ENCODE measurements around the gene USP40. TPM values are rescaled to one million over a fixed set of nuclear protein-coding genes. Genes with fewer than 3 reads are reported as not detected.

The USP40 gene
- total RNA-seq, 1 donor from 2014 or later = 47.6 TPM

DNA sequence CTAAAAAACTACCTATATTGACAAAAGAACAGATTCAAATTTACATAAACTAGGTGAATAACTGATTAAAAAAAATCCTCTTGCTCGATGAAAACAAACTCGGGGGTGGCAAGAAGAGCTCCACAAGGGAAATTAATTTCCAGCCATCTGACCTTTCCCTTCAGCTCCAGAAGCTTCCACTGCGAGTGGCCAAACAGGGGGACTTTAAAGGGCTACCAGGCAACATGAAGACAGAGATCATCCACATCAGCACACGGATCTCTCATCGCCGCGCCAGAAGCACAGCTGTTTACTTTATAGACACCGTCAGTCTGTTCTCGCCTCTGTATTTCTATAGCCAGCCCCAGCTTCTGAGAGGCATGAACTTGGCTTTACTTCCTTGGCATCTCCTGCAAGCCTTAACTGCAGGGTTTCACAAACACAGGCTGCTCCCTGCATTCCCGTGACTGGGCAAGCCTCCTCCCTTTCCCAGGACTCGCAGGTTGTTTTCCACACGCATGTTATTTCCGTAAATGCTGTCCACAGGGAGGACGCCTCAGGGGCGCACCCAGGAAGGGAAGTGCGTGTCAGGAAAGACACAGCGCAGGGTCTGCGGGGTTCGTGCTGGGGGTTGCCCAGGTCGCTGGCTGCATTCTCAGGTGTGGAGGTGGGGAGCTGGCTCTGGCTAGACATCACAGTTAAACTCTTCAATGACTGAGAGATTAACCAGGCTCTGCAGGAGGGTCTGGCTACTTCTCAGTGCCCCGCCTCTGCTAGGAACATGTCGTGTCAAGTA lies 85.0 kb downstream of the USP40 start:
- H3K9me3 ChIP-seq = no peaks in the 10 kb centered on the region
- H3K27ac ChIP-seq = peak overlapping the region; percentile 78
- peak; percentile 80 for DNase-seq
- H3K36me3 ChIP-seq = peaks cover 42% of the 10 kb centered on the region
- peak; percentile 61 for ATAC-seq
- peaks cover 28% of the 10 kb centered on the region for H3K4me1 ChIP-seq
- TF ChIP-seq, protein P1, sequence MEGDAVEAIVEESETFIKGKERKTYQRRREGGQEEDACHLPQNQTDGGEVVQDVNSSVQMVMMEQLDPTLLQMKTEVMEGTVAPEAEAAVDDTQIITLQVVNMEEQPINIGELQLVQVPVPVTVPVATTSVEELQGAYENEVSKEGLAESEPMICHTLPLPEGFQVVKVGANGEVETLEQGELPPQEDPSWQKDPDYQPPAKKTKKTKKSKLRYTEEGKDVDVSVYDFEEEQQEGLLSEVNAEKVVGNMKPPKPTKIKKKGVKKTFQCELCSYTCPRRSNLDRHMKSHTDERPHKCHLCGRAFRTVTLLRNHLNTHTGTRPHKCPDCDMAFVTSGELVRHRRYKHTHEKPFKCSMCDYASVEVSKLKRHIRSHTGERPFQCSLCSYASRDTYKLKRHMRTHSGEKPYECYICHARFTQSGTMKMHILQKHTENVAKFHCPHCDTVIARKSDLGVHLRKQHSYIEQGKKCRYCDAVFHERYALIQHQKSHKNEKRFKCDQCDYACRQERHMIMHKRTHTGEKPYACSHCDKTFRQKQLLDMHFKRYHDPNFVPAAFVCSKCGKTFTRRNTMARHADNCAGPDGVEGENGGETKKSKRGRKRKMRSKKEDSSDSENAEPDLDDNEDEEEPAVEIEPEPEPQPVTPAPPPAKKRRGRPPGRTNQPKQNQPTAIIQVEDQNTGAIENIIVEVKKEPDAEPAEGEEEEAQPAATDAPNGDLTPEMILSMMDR (IDR thresholded peaks at IDR 0.05) = no peak
- no peaks in the 10 kb centered on the region for H3K27me3 ChIP-seq
- no peak overlapping the region for H3K4me3 ChIP-seq
- intact Hi-C loops (cut with DNase I) = no loop called here

DNA sequence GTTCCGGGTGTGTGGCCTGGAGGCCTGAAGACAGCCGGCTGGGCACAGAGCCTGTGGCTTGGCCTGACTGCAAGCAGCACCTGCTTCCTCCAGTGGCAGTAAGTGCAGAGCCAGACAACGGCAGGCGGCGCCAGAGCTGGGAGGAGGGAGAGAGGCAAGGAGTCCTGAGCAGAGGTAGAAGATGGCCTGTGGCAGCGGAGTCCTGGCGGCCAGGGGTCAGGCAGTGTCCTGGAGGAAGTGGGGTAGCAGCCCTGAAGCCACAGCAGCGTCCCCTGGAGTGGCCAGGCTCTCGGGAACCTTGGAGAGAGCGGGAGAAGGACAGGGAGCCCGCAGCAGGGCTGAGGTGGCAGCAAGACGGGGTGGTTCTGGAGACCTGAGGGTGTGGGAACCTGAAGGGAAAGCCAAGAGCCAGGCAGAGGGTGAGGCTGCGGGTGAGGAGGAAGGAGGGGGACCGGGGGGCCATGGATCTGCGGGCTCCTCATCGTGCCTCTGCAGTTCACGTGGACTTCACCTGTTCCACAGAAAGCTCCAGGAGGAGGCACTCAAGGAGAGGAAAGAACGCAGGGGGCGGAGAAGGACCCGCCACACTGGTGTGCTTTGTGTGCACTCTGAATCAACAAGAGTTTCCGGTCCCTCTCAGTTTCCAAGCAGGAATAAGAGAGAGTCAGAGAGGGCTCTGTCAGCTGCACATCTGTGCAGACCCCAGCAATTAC lies 85.9 kb downstream of the USP40 start:
- Histone ChIP-seq H3K4me1 (peaks cover 19% of the 10 kb centered on the region), H3K9me3 (no peaks in the 10 kb centered on the region), H3K27me3 (no peaks in the 10 kb centered on the region), H3K36me3 (peaks cover 42% of the 10 kb centered on the region), H3K27ac (peak overlapping the region; percentile 78), H3K4me3 (peak overlapping the region; percentile 10)
- ATAC-seq (peak; percentile 84), DNase-seq (peak; percentile 94)
- intact Hi-C loops (cut with DNase I) = no loop called here
- TF ChIP-seq, protein P1 (IDR thresholded peaks at IDR 0.05) = peak; percentile 20

DNA sequence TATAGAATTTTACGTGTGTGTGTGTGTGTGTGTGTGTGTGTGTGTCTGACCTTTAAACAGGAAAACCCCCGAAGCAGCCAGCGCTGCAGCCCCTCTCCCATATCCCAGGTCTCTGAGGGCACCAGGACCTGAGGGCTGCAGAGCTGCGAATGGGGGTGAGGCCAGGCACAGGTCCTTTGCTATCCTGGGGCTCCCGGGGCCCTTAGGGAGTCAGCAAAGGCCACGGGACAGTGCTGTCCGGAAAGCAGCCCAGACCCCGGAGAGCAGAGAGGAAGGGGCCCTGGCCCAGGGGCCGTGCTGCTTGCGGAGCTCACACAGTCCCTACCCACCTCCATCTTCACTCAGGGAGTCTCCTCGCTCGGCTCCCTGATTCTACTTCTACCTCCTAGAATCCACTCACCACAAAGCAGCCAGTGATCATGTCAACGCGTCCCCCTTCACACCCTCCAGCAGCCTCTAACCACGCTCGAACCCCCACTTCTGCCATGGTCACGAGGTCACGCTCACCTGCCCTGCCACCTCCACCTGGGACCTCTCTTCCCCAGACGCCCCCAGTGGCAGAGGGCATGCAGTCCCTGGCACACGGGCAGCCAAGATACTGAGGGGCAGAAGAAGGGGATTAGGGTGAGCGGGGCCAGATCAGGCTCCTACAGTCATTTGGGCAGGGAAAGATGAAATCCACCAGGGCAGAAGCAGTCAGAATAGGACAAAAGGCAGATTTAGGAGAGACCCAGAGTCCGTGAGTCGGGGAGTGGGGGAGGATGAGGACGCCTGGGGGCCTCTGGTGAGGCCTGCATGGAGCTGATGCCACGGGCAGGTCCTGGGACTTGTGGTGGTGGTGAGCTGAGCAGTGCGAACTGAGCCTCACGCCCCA lies 86.7 kb downstream of the USP40 start:
- H3K9me3 ChIP-seq = no peaks in the 10 kb centered on the region
- H3K4me1 ChIP-seq = peaks cover 19% of the 10 kb centered on the region
- H3K27me3 ChIP-seq = no peaks in the 10 kb centered on the region
- peak; percentile 63 for DNase-seq
- peaks cover 36% of the 10 kb centered on the region for H3K36me3 ChIP-seq
- intact Hi-C loops (cut with DNase I) = no loop called here
- TF ChIP-seq, protein P1 (IDR thresholded peaks at IDR 0.05) = no peak
- peak overlapping the region; percentile 10 for H3K4me3 ChIP-seq
- peak overlapping the region; percentile 78 for H3K27ac ChIP-seq
- no peak for ATAC-seq

DNA sequence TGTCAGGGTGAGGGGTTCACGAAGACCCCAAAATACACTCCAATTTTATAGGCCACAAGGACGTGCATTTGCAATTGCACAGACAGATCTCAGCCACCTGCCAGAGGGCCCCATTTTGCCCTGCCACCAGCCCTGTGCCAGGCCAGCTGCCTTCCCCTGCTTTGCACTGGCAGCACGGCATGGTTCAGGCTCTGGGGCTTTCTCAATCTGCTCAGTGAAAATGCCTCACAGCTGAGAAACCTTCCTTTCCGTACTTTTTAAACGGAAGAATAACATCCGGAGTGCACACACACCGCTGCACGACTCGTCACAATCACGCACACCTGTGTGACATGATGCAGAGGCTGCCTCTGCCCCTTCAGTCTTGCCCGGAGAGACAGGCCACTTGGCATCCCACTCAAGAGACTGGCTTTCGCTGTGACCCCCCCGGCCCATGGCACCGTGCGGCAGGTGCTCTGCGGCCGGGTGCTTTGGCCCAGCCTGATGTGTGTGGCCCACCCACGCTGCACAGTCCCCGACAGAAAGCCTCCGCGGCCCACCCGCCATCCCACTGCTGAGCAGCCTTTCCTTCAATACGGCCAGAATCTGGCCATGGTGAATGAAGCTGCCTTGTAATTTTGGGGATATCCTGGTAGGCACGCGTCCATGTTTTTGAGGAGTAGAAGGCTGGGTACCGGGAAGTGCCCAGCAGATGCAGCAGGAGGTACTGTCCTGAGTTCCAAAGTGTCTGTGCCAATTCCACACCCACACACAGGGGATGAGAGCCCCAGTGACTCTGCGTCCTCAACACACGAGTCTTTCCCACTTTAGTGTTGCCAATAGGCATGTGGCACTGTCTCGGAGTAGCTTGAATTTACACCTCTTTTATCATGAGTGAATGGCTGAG lies 88.8 kb downstream of the USP40 start:
- peak; percentile 61 for DNase-seq
- intact Hi-C loops (cut with DNase I) = no loop called here
- TF ChIP-seq, protein P1 (IDR thresholded peaks at IDR 0.05) = no peak
- H3K4me1 ChIP-seq = peaks cover 17% of the 10 kb centered on the region
- peaks cover 17% of the 10 kb centered on the region for H3K36me3 ChIP-seq
- no peaks in the 10 kb centered on the region for H3K9me3 ChIP-seq
- ATAC-seq = no peak
- H3K4me3 ChIP-seq = no peak overlapping the region
- no peaks in the 10 kb centered on the region for H3K27me3 ChIP-seq
- no peak overlapping the region for H3K27ac ChIP-seq

Data from upper lobe of right lung (tissue), 1 donor.